Hematopoietic multipotent progenitor cell treated with erythropoietin and hydrocortisone succinate and interleukin-3 and kit ligand, for 15 days (in vitro differentiated cells): ENCODE data around the gene C13orf42.

Experiments
- DNase-seq: peaks from one replicate; pipeline ENCODE4 v3.0.0-alpha.2; 2015; ENCODE audit warnings: low spot score

The C13orf42 gene

GRCh38 chr13:51033421-51034185 is 77.5 kb downstream of the C13orf42 start:
- DNase-seq: no peak

- DNase-seq: no peak
These were observed 78.2 kb downstream of the C13orf42 start for GRCh38 chr13:51032831-51033230.
